Ishikawa (cell line): Measurements from ENCODE around the gene CMPK2.

Source experiments
- CEBPB ChIP-seq: IDR thresholded peaks from 2 replicates; pipeline ENCODE4 v1.6.1; 2012
- CREB1 ChIP-seq: IDR thresholded peaks from 2 replicates; pipeline ENCODE4 v1.6.1; 2012; ENCODE audit warnings: low read depth
- EGR1 ChIP-seq: IDR thresholded peaks from 2 replicates; pipeline ENCODE4 v1.6.1; 2012
- EP300 ChIP-seq: IDR thresholded peaks from 2 replicates; pipeline ENCODE4 v1.6.1; 2012; ENCODE audit warnings: borderline replicate concordance
- FOXM1 ChIP-seq: IDR thresholded peaks from 2 replicates; pipeline ENCODE4 v1.6.1; 2012; ENCODE audit warnings: low read depth, borderline replicate concordance
- MAX ChIP-seq: IDR thresholded peaks from 2 replicates; pipeline ENCODE4 v1.6.1; 2012
- NFIC ChIP-seq: IDR thresholded peaks from 2 replicates; pipeline ENCODE4 v1.6.1; 2012
- RAD21 ChIP-seq: IDR thresholded peaks from 2 replicates; pipeline ENCODE4 v1.6.1; 2012; ENCODE audit warnings: low read depth
- REST ChIP-seq: IDR thresholded peaks from 2 replicates; pipeline ENCODE4 v1.6.1; 2012; ENCODE audit warnings: low read depth, mild to moderate bottlenecking
- TAF1 ChIP-seq: IDR thresholded peaks from 2 replicates; pipeline ENCODE4 v1.6.1; 2012; ENCODE audit warnings: low read depth, mild to moderate bottlenecking
- TCF12 ChIP-seq: IDR thresholded peaks from 2 replicates; pipeline ENCODE4 v1.6.1; 2012; ENCODE audit warnings: low read depth
- TEAD4 ChIP-seq: IDR thresholded peaks from 2 replicates; pipeline ENCODE4 v1.6.1; 2012
- USF1 ChIP-seq: IDR thresholded peaks from 2 replicates; pipeline ENCODE4 v1.6.1; 2012
- YY1 ChIP-seq: IDR thresholded peaks from 2 replicates; pipeline ENCODE4 v1.6.1; 2012; ENCODE audit warnings: low read depth

DNA sequence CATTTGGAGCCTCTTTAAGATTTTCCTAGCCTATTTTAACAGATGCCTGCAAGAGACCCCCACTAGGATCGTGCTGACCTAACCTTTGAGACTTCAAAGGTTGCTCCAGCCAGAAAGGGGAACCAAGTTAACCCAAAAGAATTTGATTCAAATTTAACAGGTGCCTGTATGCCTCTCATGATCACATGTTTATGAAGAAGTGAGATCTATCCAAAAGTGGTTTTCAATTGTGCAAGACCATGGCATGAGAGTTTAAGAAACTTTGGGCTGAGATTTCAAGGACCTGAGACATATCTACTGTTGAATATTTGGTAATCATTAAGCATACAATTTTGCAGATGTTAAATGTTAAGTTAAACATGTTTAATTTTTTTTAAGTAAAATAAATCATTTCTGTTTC, 10.6 kb upstream of the CMPK2 start:
- TF ChIP-seq REST: no peak
- no peak for TF ChIP-seq TCF12
- no peak for TF ChIP-seq MAX
- TF ChIP-seq YY1: no peak
- TF ChIP-seq EP300: no peak
- no peak for TF ChIP-seq TAF1
- TF ChIP-seq RAD21: no peak
- no peak for TF ChIP-seq TEAD4
- TF ChIP-seq EGR1: no peak
- TF ChIP-seq CEBPB: no peak
- TF ChIP-seq USF1: no peak
- no peak for TF ChIP-seq CREB1
- no peak for TF ChIP-seq NFIC
- TF ChIP-seq FOXM1: no peak
